ENCODE results near the gene YDJC. TPM values are rescaled to one million over a fixed set of nuclear protein-coding genes. Genes with fewer than 3 reads are reported as not detected.

The YDJC gene
- total and polyA plus RNA-seq, 2 of the 13 experiments (the other 11 are each of a cell fraction or from before 2014, with no cell fraction given): 15.3 to 32.0 TPM

GRCh38 chr22:21657360-21658032 lies 27.7 kb upstream of the YDJC start (continued):
- TF ChIP-seq ZNF318 (CRISPR knock-in tag; IDR thresholded peaks at IDR 0.05): no peak
- no peak; the same call in 1 of the 2 replicates for TF ChIP-seq ZSCAN9 (CRISPR knock-in tag; IDR thresholded peaks at IDR 0.05; ENCODE audit: borderline replicate concordance)
- no peak for TF ChIP-seq MATR3 (CRISPR knock-in tag; IDR thresholded peaks at IDR 0.05)
- TF ChIP-seq ZNF782 (CRISPR knock-in tag; IDR thresholded peaks at IDR 0.05; ENCODE audit: borderline replicate concordance): no peak
- TF ChIP-seq ZNF468 (CRISPR knock-in tag; IDR thresholded peaks at IDR 0.05): no peak; the same call in 1 of the 2 replicates
- no peak for TF ChIP-seq ZNF510 (CRISPR knock-in tag; IDR thresholded peaks at IDR 0.05; ENCODE audit: low read depth)
- TF ChIP-seq STAT6 (CRISPR knock-in tag; IDR thresholded peaks at IDR 0.05; ENCODE audit: borderline replicate concordance): peak; percentile 31; the same call in 1 of the 2 replicates
- no peak for TF ChIP-seq ZNF441 (CRISPR knock-in tag; IDR thresholded peaks at IDR 0.05; ENCODE audit: borderline replicate concordance)
- TF ChIP-seq ZNF260 (CRISPR knock-in tag; IDR thresholded peaks at IDR 0.05; ENCODE audit: borderline replicate concordance, low read depth): no peak
- no peak for TF ChIP-seq RAD51 (IDR thresholded peaks at IDR 0.05; ENCODE audit: borderline replicate concordance)
- no peak for TF ChIP-seq ZNF678 (CRISPR knock-in tag; IDR thresholded peaks at IDR 0.05)
- 0 out of 2 replicates have a peak, but pooled peaks have one; percentile 17 for TF ChIP-seq ZNF704 (CRISPR knock-in tag; IDR thresholded peaks at IDR 0.05; ENCODE audit: borderline replicate concordance)
- TF ChIP-seq ZNF124 (CRISPR knock-in tag; IDR thresholded peaks at IDR 0.05): no peak; the same call in 1 of the 2 replicates
- TF ChIP-seq ARNTL (CRISPR knock-in tag; IDR thresholded peaks at IDR 0.05): 0 out of 2 replicates have a peak, but pooled peaks have one; percentile 21
- TF ChIP-seq REXO4 (CRISPR knock-in tag; IDR thresholded peaks at IDR 0.05; ENCODE audit: borderline replicate concordance): no peak
- TF ChIP-seq NR0B2 (CRISPR knock-in tag; IDR thresholded peaks at IDR 0.05): no peak
- no peak for TF ChIP-seq NFE2L2 (IDR thresholded peaks at IDR 0.05; ENCODE audit: low read length)
